Raji (cell line): ENCODE data around the gene HIVEP2.

Source experiments
- POLR2A ChIP-seq: IDR thresholded peaks from 2 replicates; pipeline ENCODE4 v1.6.1; 2011; ENCODE audit warnings: low read depth, low read length, control low read depth; ENCODE audit not compliant: insufficient read depth

HIVEP2 gene

GRCh38 chr6:142796024-142796423 is 149.0 kb downstream of the HIVEP2 start:
- TF ChIP-seq POLR2A = no peak

GRCh38 chr6:142794424-142794823 is 150.6 kb downstream of the HIVEP2 start:
- no peak for TF ChIP-seq POLR2A

GRCh38 chr6:142790257-142790656 is 154.7 kb downstream of the HIVEP2 start:
- TF ChIP-seq POLR2A = no peak

- no peak for TF ChIP-seq POLR2A
Observed at GRCh38 chr6:142787422-142787821, 157.6 kb downstream of the HIVEP2 start.

GRCh38 chr6:142786476-142786875 is 158.5 kb downstream of the HIVEP2 start:
- TF ChIP-seq POLR2A = no peak

GRCh38 chr6:142784344-142784743 is 160.6 kb downstream of the HIVEP2 start:
- no peak for TF ChIP-seq POLR2A

- no peak for TF ChIP-seq POLR2A
Observed at GRCh38 chr6:142783499-142783898, 161.5 kb downstream of the HIVEP2 start.

- TF ChIP-seq POLR2A = no peak
Observed at GRCh38 chr6:142781129-142781528, 163.8 kb downstream of the HIVEP2 start.

GRCh38 chr6:142773859-142774648 is 170.9 kb downstream of the HIVEP2 start:
- no peak for TF ChIP-seq POLR2A

GRCh38 chr6:142773324-142773723 is 171.7 kb downstream of the HIVEP2 start:
- no peak for TF ChIP-seq POLR2A

- TF ChIP-seq POLR2A = no peak
Observed at GRCh38 chr6:142771162-142771561, 173.8 kb downstream of the HIVEP2 start.

GRCh38 chr6:142765306-142765705 is 179.7 kb downstream of the HIVEP2 start:
- TF ChIP-seq POLR2A = no peak

- no peak for TF ChIP-seq POLR2A
Observed at GRCh38 chr6:142764311-142764710, 180.7 kb downstream of the HIVEP2 start.

GRCh38 chr6:142763205-142763604 is 181.8 kb downstream of the HIVEP2 start:
- no peak for TF ChIP-seq POLR2A

- no peak for TF ChIP-seq POLR2A
Observed at GRCh38 chr6:142761756-142762155, 183.2 kb downstream of the HIVEP2 start.

- no peak for TF ChIP-seq POLR2A
Observed at GRCh38 chr6:142760152-142760551, 184.8 kb downstream of the HIVEP2 start.

GRCh38 chr6:142758629-142759025 is 186.3 kb downstream of the HIVEP2 start:
- no peak for TF ChIP-seq POLR2A
